H1 (cell line): ENCODE measurements around the gene PLPPR4. TPM values are rescaled to one million over a fixed set of nuclear protein-coding genes. Genes with fewer than 3 reads are reported as not detected.

Source experiments
- CTCF ChIA-PET: fragments of 300-600 bp; sonication (Branson Sonifier 250); formaldehyde crosslinking; loops from one replicate; lab custom pipeline; 2021; ENCODE audit not compliant: partially characterized antibody; lab: Charles Lee
- POLR2A ChIA-PET: fragments of 300-600 bp; sonication (Branson Sonifier 250); formaldehyde crosslinking; loops from one replicate; lab custom pipeline; 2021; ENCODE audit warnings: inconsistent platforms; ENCODE audit not compliant: partially characterized antibody; lab: Charles Lee
- DNase-seq, 2 experiments: peaks; one replicate each; pipeline versions ENCODE4 v3.0.0 to v3.0.0-alpha.2; 2010 to 2022; ENCODE audit warnings: low spot score in 2 of 2, low read depth in 1 of 2, mixed read lengths in 1 of 2
- FAIRE-seq: peaks from 2 replicates; lab custom pipeline; 2011; peaks lifted over from hg19 to GRCh38; lab: Jason Lieb, UNC
- H2AFZ ChIP-seq: 2 replicates; pipeline ENCODE4 v1.8.1; 2012; ENCODE audit warnings: low read length, inconsistent platforms
- H2AK5ac ChIP-seq: 2 replicates; pipeline ENCODE4 v1.6.1; 2013; ENCODE audit warnings: low read depth, low read length
- H2BK120ac ChIP-seq: replicated peaks from 2 replicates; pipeline ENCODE3; 2013; ENCODE audit warnings: low read depth, low read length, inconsistent platforms
- H2BK12ac ChIP-seq: 2 replicates; pipeline ENCODE4 v1.6.1; 2013; ENCODE audit warnings: low read depth, low read length
- H2BK15ac ChIP-seq: 2 replicates; pipeline ENCODE4 v1.6.1; 2013; ENCODE audit warnings: low read length
- H2BK20ac ChIP-seq: 2 replicates; pipeline ENCODE4 v1.6.1; 2013; ENCODE audit warnings: low read length
- H2BK5ac ChIP-seq: 2 replicates; pipeline ENCODE4 v1.6.1; 2013; ENCODE audit warnings: low read depth, low read length
- H3K14ac ChIP-seq: 2 replicates; pipeline ENCODE4 v1.6.1; 2013; ENCODE audit warnings: inconsistent platforms; ENCODE audit not compliant: insufficient read length
- H3K18ac ChIP-seq: 2 replicates; pipeline ENCODE4 v1.6.1; 2013; ENCODE audit warnings: low read length; ENCODE audit errors: extremely low read depth
- H3K23ac ChIP-seq: 2 replicates; pipeline ENCODE4 v1.6.1; 2013; ENCODE audit warnings: inconsistent platforms; ENCODE audit not compliant: insufficient read length
- H3K23me2 ChIP-seq: 2 replicates; pipeline ENCODE4 v1.6.1; 2013; ENCODE audit warnings: low read depth, low read length
- H3K27ac ChIP-seq: 2 replicates; pipeline ENCODE4 v1.6.1; 2011; ENCODE audit warnings: low read depth, low read length, inconsistent platforms
- H3K27me3 ChIP-seq, 4 experiments: replicated peaks in 1 of 4; 1 replicate in 1 of 4; 2 replicates in 3 of 4; pipeline versions ENCODE4 v1.6.1 to v1.8.1; 2011 to 2013; ENCODE audit warnings: low read length in 3 of 4, mild to moderate bottlenecking in 3 of 4, inconsistent platforms in 2 of 4, mixed read lengths in 2 of 4, moderate library complexity in 1 of 4; ENCODE audit not compliant: control insufficient read depth in 3 of 4, insufficient read depth in 3 of 4; ENCODE audit errors: extremely low read depth in 1 of 4
- H3K36me3 ChIP-seq, 4 experiments: 2 replicates each; pipeline versions ENCODE4 v1.6.1 to v1.8.1; 2011 to 2013; ENCODE audit warnings: mild to moderate bottlenecking in 4 of 4, low read length in 3 of 4, moderate library complexity in 2 of 4, control low read depth in 1 of 4, inconsistent platforms in 1 of 4; ENCODE audit not compliant: insufficient read depth in 4 of 4, control insufficient read depth in 2 of 4
- H3K4ac ChIP-seq: replicated peaks from 2 replicates; pipeline ENCODE3; 2013; ENCODE audit warnings: low read length, low read depth, mixed read lengths, inconsistent platforms; ENCODE audit not compliant: insufficient read length
- H3K4me1 ChIP-seq, 4 experiments: replicated peaks in 1 of 4; 1 replicate in 1 of 4; 2 replicates in 3 of 4; pipeline versions ENCODE4 v1.6.1 to v1.8.1; 2011 to 2013; ENCODE audit warnings: low read length in 3 of 4, inconsistent platforms in 2 of 4, mixed read lengths in 1 of 4; ENCODE audit not compliant: insufficient read depth in 4 of 4, control insufficient read depth in 3 of 4
- H3K4me2 ChIP-seq, 2 experiments: 2 replicates each; pipeline versions ENCODE4 v1.6.1 to v1.8.1; 2011 to 2013; ENCODE audit warnings: low read depth in 2 of 2, low read length in 2 of 2, control low read depth in 1 of 2, inconsistent platforms in 1 of 2, mild to moderate bottlenecking in 1 of 2; ENCODE audit not compliant: insufficient read depth in 1 of 2
- H3K4me3 ChIP-seq, 4 experiments: fragments of 200-600, 300-600 bp in 1 of 4; sonication (generic), shearing (Covaris generic), sonication (Bioruptor Twin) in 1 of 4; 2 replicates each; pipeline versions ENCODE4 v1.5.1 to v1.8.1; 2011 to 2016; ENCODE audit warnings: low read length in 4 of 4, low read depth in 3 of 4, control low read depth in 2 of 4, inconsistent platforms in 2 of 4, mild to moderate bottlenecking in 2 of 4, mixed read lengths in 1 of 4, moderate library complexity in 1 of 4; ENCODE audit not compliant: insufficient read depth in 2 of 4; ENCODE audit errors: extremely low read depth in 1 of 4
- H3K56ac ChIP-seq: replicated peaks from 2 replicates; pipeline ENCODE3; 2013; ENCODE audit warnings: low read depth, mild to moderate bottlenecking, mixed read lengths, low read length, inconsistent platforms; ENCODE audit not compliant: insufficient read length
- H3K79me1 ChIP-seq: 2 replicates; pipeline ENCODE4 v1.6.1; 2013; ENCODE audit warnings: low read depth, low read length, control low read depth
- H3K79me2 ChIP-seq, 2 experiments: 2 replicates each; pipeline versions ENCODE4 v1.6.1 to v1.8.1; 2012 to 2013; ENCODE audit warnings: low read length in 2 of 2, mild to moderate bottlenecking in 2 of 2, inconsistent platforms in 1 of 2; ENCODE audit not compliant: insufficient read depth in 2 of 2, control insufficient read depth in 1 of 2
- H3K9ac ChIP-seq, 4 experiments: replicated peaks in 1 of 4; 1 replicate in 1 of 4; 2 replicates in 3 of 4; pipeline versions ENCODE4 v1.6.1 to v1.8.1; 2011 to 2013; ENCODE audit warnings: low read depth in 3 of 4, low read length in 3 of 4, control low read depth in 2 of 4, mild to moderate bottlenecking in 2 of 4, moderate library complexity in 2 of 4, inconsistent platforms in 1 of 4; ENCODE audit errors: extremely low read depth in 1 of 4
- H3K9me3 ChIP-seq, 2 experiments: 2 replicates each; pipeline versions ENCODE4 v1.6.1 to v1.8.1; 2012 to 2013; ENCODE audit warnings: mild to moderate bottlenecking in 2 of 2, moderate library complexity in 2 of 2, control low read depth in 1 of 2, inconsistent platforms in 1 of 2, low read depth in 1 of 2, low read length in 1 of 2, mixed read lengths in 1 of 2; ENCODE audit not compliant: insufficient read depth in 2 of 2
- H4K20me1 ChIP-seq, 2 experiments: replicated peaks in 1 of 2; 2 replicates each; pipeline versions ENCODE3 to v1.8.1; 2011 to 2013; ENCODE audit warnings: inconsistent platforms in 2 of 2, low read length in 2 of 2, mild to moderate bottlenecking in 1 of 2; ENCODE audit not compliant: insufficient read depth in 2 of 2, control insufficient read depth in 1 of 2
- H4K5ac ChIP-seq: 2 replicates; pipeline ENCODE4 v1.6.1; 2013; ENCODE audit warnings: low read length, low read depth, mixed read lengths, inconsistent platforms; ENCODE audit not compliant: insufficient read length
- H4K8ac ChIP-seq: 2 replicates; pipeline ENCODE4 v1.8.0; 2013; ENCODE audit warnings: mild to moderate bottlenecking, moderate library complexity, low read length, inconsistent platforms; ENCODE audit not compliant: insufficient read depth; ENCODE audit errors: extremely low read depth
- H4K91ac ChIP-seq: replicated peaks from 2 replicates; pipeline ENCODE3; 2013; ENCODE audit warnings: low read length, mixed read lengths, inconsistent platforms; ENCODE audit not compliant: insufficient read length
- BACH1 ChIP-seq: IDR thresholded peaks from 2 replicates; pipeline ENCODE4 v1.6.1; 2012; ENCODE audit warnings: low read length, improper control_type of control experiment
- BRCA1 ChIP-seq: IDR thresholded peaks from 2 replicates; pipeline ENCODE4 v1.6.1; 2012; ENCODE audit warnings: low read depth, low read length, improper control_type of control experiment
- CREB1 ChIP-seq: IDR thresholded peaks from 2 replicates; pipeline ENCODE4 v1.6.1; 2012; ENCODE audit warnings: inconsistent platforms
- JUN ChIP-seq: IDR thresholded peaks from 2 replicates; pipeline ENCODE4 v1.6.1; 2011; ENCODE audit warnings: low read depth, mild to moderate bottlenecking, improper control_type of control experiment, low read length
- NANOG ChIP-seq: IDR thresholded peaks from 2 replicates; pipeline ENCODE4 v1.6.1; 2011; ENCODE audit warnings: low read length, low read depth, mild to moderate bottlenecking, inconsistent platforms; ENCODE audit not compliant: insufficient read depth, poor library complexity, severe bottlenecking
- SIN3A ChIP-seq, 2 experiments: IDR thresholded peaks in 1 of 2; conservative IDR thresholded peaks in 1 of 2; 2 replicates each; pipeline ENCODE4 v1.6.1; 2011 to 2012; ENCODE audit warnings: low read length in 2 of 2, improper control_type of control experiment in 1 of 2, low read depth in 1 of 2, mild to moderate bottlenecking in 1 of 2
- SRF ChIP-seq: IDR thresholded peaks from 2 replicates; pipeline ENCODE4 v1.6.1; 2011; ENCODE audit warnings: mild to moderate bottlenecking, low read depth, low read length, moderate library complexity
- polyA plus RNA-seq, 7 experiments: library from polyadenylated mRNA; depleted of rRNA in 3 of 7; stranded (reverse) in 5 of 7; unstranded in 2 of 7; fragments of >200 nt in 5 of 7; fragments of 200-250 nt in 2 of 7; gene quantifications; 1 replicate in 5 of 7; 2 replicates in 1 of 7; 4 replicates in 1 of 7; pipeline versions ENCODE4 v1.2.1 to v1.2.3, GENCODE V29; 2011 to 2013; ENCODE audit warnings: missing spikeins in 2 of 7, mixed read lengths in 2 of 7
- total RNA-seq: library from RNA; stranded (reverse); fragmentation: NEBNext Ultra II Directional; extraction: Animal tissue kit (Norgen Biotek cat#: 25700); gene quantifications from 2 replicates; pipeline ENCODE4 v1.2.1, GENCODE V29; 2021
- TF ChIP-seq, protein P1 (sequence below): IDR thresholded peaks from 2 replicates; pipeline ENCODE4 v1.6.1; 2011; ENCODE audit warnings: low read length, improper control_type of control experiment

PLPPR4 gene
- total and polyA plus RNA-seq, 2 of the 8 experiments (the other 6 are each of a cell fraction or from before 2014, with no cell fraction given), result 0.74 to 2.2 TPM

DNA sequence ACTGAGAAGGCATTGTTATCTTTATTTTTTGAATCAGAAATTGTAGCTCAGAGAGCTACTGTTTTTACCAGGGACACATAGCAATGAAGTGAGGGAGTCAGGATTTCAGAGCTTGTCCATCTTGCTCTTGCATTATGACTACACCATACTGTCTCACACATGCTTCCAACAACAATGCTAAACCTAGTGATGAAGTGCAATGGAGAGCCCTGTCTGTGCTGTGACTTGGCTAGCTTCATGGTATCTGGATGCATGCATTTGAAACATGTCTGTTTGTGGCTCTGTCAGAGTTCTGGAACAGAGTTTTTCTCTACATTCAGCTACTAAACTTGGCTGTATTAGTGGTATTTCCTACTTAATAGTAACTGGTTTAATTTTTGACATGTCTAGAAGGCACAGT lies 7.0 kb downstream of the PLPPR4 start:
- Histone ChIP-seq H3K4me3 (no peak overlapping the region), H3K27me3 (no peaks in the 10 kb centered on the region), H3K9me3 (no peaks in the 10 kb centered on the region), H2BK12ac (no peak overlapping the region), H2AK5ac (no peak overlapping the region), H3K27ac (no peak overlapping the region), H3K23ac (no peak overlapping the region), H2BK5ac (no peak overlapping the region), H3K56ac (no peak overlapping the region), H3K79me1 (no peaks in the 10 kb centered on the region), H3K79me2 (no peaks in the 10 kb centered on the region), H4K91ac (no peak overlapping the region), H3K4ac (no peak overlapping the region), H3K4me2 (no peak overlapping the region), H3K14ac (no peak overlapping the region), H4K8ac (no peak overlapping the region), H2BK120ac (no peak overlapping the region), H4K20me1 (no peaks in the 10 kb centered on the region), H3K18ac (no peak overlapping the region), H3K36me3 (no peaks in the 10 kb centered on the region), H3K23me2 (peaks cover 1% of the 10 kb centered on the region; the same call in 1 of the 2 replicates), H2AFZ (no peak overlapping the region), H2BK15ac (no peak overlapping the region), H2BK20ac (no peak overlapping the region), H3K4me1 (no peaks in the 10 kb centered on the region), H3K9ac (no peak overlapping the region), H4K5ac (no peak overlapping the region)
- POLR2A ChIA-PET, result no interaction called here
- FAIRE-seq (no peak), DNase-seq (no peak)
- CTCF ChIA-PET, result interaction anchor here (0.8 kb wide), 1 partner anchor 21 kb away, joined by 3 read pairs; no protein-coding TSS in a partner anchor
- no peak for TF ChIP-seq BACH1
- TF ChIP-seq BRCA1, result no peak
- TF ChIP-seq NANOG, result no peak
- no peak for TF ChIP-seq SIN3A (conservative IDR thresholded peaks at IDR 0.05 in 1 of 2, IDR thresholded peaks at IDR 0.05 in 1 of 2; ENCODE audit: low read depth in 1 of 2, low read length in 2 of 2)
- TF ChIP-seq, protein P1, sequence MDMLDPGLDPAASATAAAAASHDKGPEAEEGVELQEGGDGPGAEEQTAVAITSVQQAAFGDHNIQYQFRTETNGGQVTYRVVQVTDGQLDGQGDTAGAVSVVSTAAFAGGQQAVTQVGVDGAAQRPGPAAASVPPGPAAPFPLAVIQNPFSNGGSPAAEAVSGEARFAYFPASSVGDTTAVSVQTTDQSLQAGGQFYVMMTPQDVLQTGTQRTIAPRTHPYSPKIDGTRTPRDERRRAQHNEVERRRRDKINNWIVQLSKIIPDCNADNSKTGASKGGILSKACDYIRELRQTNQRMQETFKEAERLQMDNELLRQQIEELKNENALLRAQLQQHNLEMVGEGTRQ, result no peak
- TF ChIP-seq JUN, result no peak
- TF ChIP-seq CREB1, result no peak
- TF ChIP-seq SRF, result no peak
